ENCODE data around the gene SDK1. TPM values are rescaled to one million over a fixed set of nuclear protein-coding genes. Genes with fewer than 3 reads are reported as not detected.

SDK1 gene
- total RNA-seq, 4 donors from 2014 or later, result 1.2 to 1.8 (median 1.5) TPM

- in situ Hi-C loops (cut with MboI; ENCODE audit: low sequenced_read_pairs in 4 of 4) (no loop called here), intact Hi-C loops (cut with DNase I; ENCODE audit: low total_unique reads) (no loop called here)
- H3K9me3 ChIP-seq, result no peaks in the 10 kb centered on the region
- H3K4me3 ChIP-seq, result no peak overlapping the region
- no peaks in the 10 kb centered on the region for H3K27me3 ChIP-seq
- no peak overlapping the region for H3K27ac ChIP-seq
- no peaks in the 10 kb centered on the region for H3K36me3 ChIP-seq
- DNase-seq (no peak), ATAC-seq (no peak)
- TF ChIP-seq, protein P1, sequence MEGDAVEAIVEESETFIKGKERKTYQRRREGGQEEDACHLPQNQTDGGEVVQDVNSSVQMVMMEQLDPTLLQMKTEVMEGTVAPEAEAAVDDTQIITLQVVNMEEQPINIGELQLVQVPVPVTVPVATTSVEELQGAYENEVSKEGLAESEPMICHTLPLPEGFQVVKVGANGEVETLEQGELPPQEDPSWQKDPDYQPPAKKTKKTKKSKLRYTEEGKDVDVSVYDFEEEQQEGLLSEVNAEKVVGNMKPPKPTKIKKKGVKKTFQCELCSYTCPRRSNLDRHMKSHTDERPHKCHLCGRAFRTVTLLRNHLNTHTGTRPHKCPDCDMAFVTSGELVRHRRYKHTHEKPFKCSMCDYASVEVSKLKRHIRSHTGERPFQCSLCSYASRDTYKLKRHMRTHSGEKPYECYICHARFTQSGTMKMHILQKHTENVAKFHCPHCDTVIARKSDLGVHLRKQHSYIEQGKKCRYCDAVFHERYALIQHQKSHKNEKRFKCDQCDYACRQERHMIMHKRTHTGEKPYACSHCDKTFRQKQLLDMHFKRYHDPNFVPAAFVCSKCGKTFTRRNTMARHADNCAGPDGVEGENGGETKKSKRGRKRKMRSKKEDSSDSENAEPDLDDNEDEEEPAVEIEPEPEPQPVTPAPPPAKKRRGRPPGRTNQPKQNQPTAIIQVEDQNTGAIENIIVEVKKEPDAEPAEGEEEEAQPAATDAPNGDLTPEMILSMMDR (IDR thresholded peaks at IDR 0.05 in 4 of 5, conservative IDR thresholded peaks at IDR 0.05 in 1 of 5), result no peak
- TF ChIP-seq POLR2A (IDR thresholded peaks at IDR 0.05), result no peak
- H3K4me1 ChIP-seq, result no peaks in the 10 kb centered on the region
These were observed 981.6 kb downstream of the SDK1 start for GRCh38 chr7:4282434-4283223.

- TF ChIP-seq POLR2A (IDR thresholded peaks at IDR 0.05), result no peak
- TF ChIP-seq, protein P1 (IDR thresholded peaks at IDR 0.05 in 4 of 5, conservative IDR thresholded peaks at IDR 0.05 in 1 of 5), result no peak
- no peaks in the 10 kb centered on the region for H3K4me1 ChIP-seq
- no peak overlapping the region for H3K27ac ChIP-seq
- no peaks in the 10 kb centered on the region for H3K36me3 ChIP-seq
- no peak overlapping the region for H3K4me3 ChIP-seq
- intact Hi-C loops (cut with DNase I; ENCODE audit: low total_unique reads) (no loop called here), in situ Hi-C loops (cut with MboI; ENCODE audit: low sequenced_read_pairs in 4 of 4) (no loop called here)
- DNase-seq (no peak), ATAC-seq (no peak)
- H3K27me3 ChIP-seq, result no peaks in the 10 kb centered on the region
- H3K9me3 ChIP-seq, result no peaks in the 10 kb centered on the region
These were observed 985.3 kb downstream of the SDK1 start for GRCh38 chr7:4286351-4286750.

GRCh38 chr7:4288791-4289394, 987.8 kb downstream of the SDK1 start:
- H3K9me3 ChIP-seq, result no peaks in the 10 kb centered on the region
- no peaks in the 10 kb centered on the region for H3K4me1 ChIP-seq
- H3K4me3 ChIP-seq, result no peak overlapping the region
- DNase-seq (no peak), ATAC-seq (no peak)
- in situ Hi-C loops (cut with MboI; ENCODE audit: low sequenced_read_pairs in 4 of 4) (no loop called here), intact Hi-C loops (cut with DNase I; ENCODE audit: low total_unique reads) (no loop called here)
- no peaks in the 10 kb centered on the region for H3K27me3 ChIP-seq
- H3K27ac ChIP-seq, result no peak overlapping the region
- H3K36me3 ChIP-seq, result no peaks in the 10 kb centered on the region
- no peak for TF ChIP-seq POLR2A (IDR thresholded peaks at IDR 0.05)

- intact Hi-C loops (cut with DNase I; ENCODE audit: low total_unique reads), result no loop called here
- Histone ChIP-seq H3K27me3 (no peaks in the 10 kb centered on the region), H3K4me3 (no peak overlapping the region), H3K4me1 (no peaks in the 10 kb centered on the region), H3K36me3 (no peaks in the 10 kb centered on the region), H3K9me3 (no peaks in the 10 kb centered on the region), H3K27ac (no peak overlapping the region)
- ATAC-seq (no peak), DNase-seq (no peak)
- in situ Hi-C loops (cut with MboI; ENCODE audit: low sequenced_read_pairs in 4 of 4), result no loop called here
- TF ChIP-seq POLR2A (IDR thresholded peaks at IDR 0.05), result no peak
These were observed 996.3 kb downstream of the SDK1 start for GRCh38 chr7:4297165-4297917.

- in situ Hi-C loops (cut with MboI; ENCODE audit: low sequenced_read_pairs in 4 of 4), result no loop called here
These were observed 996.8 kb downstream of the SDK1 start for GRCh38 chr7:4297918-4298219.

More at GRCh38 chr7:4297918-4298219, 996.8 kb downstream of the SDK1 start:
- no peaks in the 10 kb centered on the region for H3K4me1 ChIP-seq
- no peak overlapping the region for H3K27ac ChIP-seq
- ATAC-seq, result no peak
- H3K9me3 ChIP-seq, result no peaks in the 10 kb centered on the region
- intact Hi-C loops (cut with DNase I; ENCODE audit: low total_unique reads), result no loop called here
- TF ChIP-seq, protein P1 (IDR thresholded peaks at IDR 0.05 in 4 of 5, conservative IDR thresholded peaks at IDR 0.05 in 1 of 5), result no peak
- no peak for TF ChIP-seq POLR2A (IDR thresholded peaks at IDR 0.05)
- no peak for DNase-seq
- no peaks in the 10 kb centered on the region for H3K27me3 ChIP-seq
- H3K4me3 ChIP-seq, result no peak overlapping the region
- no peaks in the 10 kb centered on the region for H3K36me3 ChIP-seq
